Activated CD4-positive, alpha-beta T cell treated with anti-CD3 and anti-CD28 coated beads, Interleukin-2, amount 10 ng/mL, durations not matched to agents 24 days and 14 days (primary cell): ENCODE measurements around the gene RTN1. TPM values are rescaled to one million over a fixed set of nuclear protein-coding genes. Genes with fewer than 3 reads are reported as not detected.

Experiments
- total RNA-seq: library from RNA; stranded (reverse); gene quantifications from 2 replicates; pipeline ENCODE4 v1.2.3, GENCODE V29; 2022

The RTN1 gene
- total RNA-seq, 1 donor from 2014 or later, result not detected

Other genes with a start within 250 kb of the RTN1 start
- gene LRRC9, start 49.4 kb upstream of the RTN1 start, total RNA-seq, result not detected in 2 replicates
- 39.8 and 45.5 TPM in 2 replicates for gene PCNX4, start 221.1 kb upstream of the RTN1 start, total RNA-seq